Fibroblast of villous mesenchyme (primary cell): ENCODE measurements around the gene GARNL3. TPM values are rescaled to one million over a fixed set of nuclear protein-coding genes. Genes with fewer than 3 reads are reported as not detected.

Experiments used
- DNase-seq: peaks from one replicate; pipeline ENCODE4 v3.0.0-alpha.2; 2010; ENCODE audit warnings: low read depth
- H3K4me3 ChIP-seq: 2 replicates; pipeline ENCODE4 v1.5.1; 2011; ENCODE audit warnings: low read depth, mild to moderate bottlenecking, low read length
- CTCF ChIP-seq: IDR thresholded peaks from 2 replicates; pipeline ENCODE4 v1.5.1; 2012; ENCODE audit warnings: low read depth, mild to moderate bottlenecking, low read length; ENCODE audit not compliant: insufficient read depth
- total RNA-seq: library from RNA; depleted of rRNA; stranded (reverse); fragments of >200 nt; gene quantifications from 2 replicates; pipeline ENCODE4 v1.2.3, GENCODE V29; 2012

GARNL3 gene
- total RNA-seq, 1 donor: 0.86 TPM

GRCh38 chr9:127407492-127407843 is 142.9 kb downstream of the GARNL3 start:
- no peak overlapping the region for H3K4me3 ChIP-seq
- TF ChIP-seq CTCF: no peak

GRCh38 chr9:127411122-127411521 is 146.5 kb downstream of the GARNL3 start:
- no peak overlapping the region for H3K4me3 ChIP-seq
- DNase-seq: no peak
- no peak for TF ChIP-seq CTCF

More at GRCh38 chr9:127407492-127407843, 142.9 kb downstream of the GARNL3 start:
- no peak for DNase-seq

- no peak for TF ChIP-seq CTCF
- H3K4me3 ChIP-seq: no peak overlapping the region
- no peak for DNase-seq
Observed at GRCh38 chr9:127415141-127415540, 150.6 kb downstream of the GARNL3 start.

GRCh38 chr9:127415657-127416056 is 151.1 kb downstream of the GARNL3 start:
- no peak overlapping the region for H3K4me3 ChIP-seq
- peak; percentile 29 for DNase-seq
- no peak for TF ChIP-seq CTCF

- H3K4me3 ChIP-seq: no peak overlapping the region
- TF ChIP-seq CTCF: no peak
- DNase-seq: peak; percentile 65
Observed at GRCh38 chr9:127417131-127418036, 152.8 kb downstream of the GARNL3 start.

- peak; percentile 21 for TF ChIP-seq CTCF
- no peak for DNase-seq
- H3K4me3 ChIP-seq: no peak overlapping the region
Observed at GRCh38 chr9:127418037-127418471, 153.5 kb downstream of the GARNL3 start.
